Cardiac fibroblast (primary cell): Measurements from ENCODE around the gene ZNF107.
"Not testable (repeated sequence)": the region's sequence is repeated elsewhere in the genome, so short reads cannot be mapped to it uniquely, and the experiment has no call there.

Experiments
- DNase-seq, 2 donors: peaks; one replicate each; pipeline versions ENCODE4 v3.0.0 to v3.0.0-alpha.2; 2010; ENCODE audit warnings: low read depth in 2 of 2
- H3K4me3 ChIP-seq, 2 donors: replicated peaks in 1 of 2; 1 replicate in 1 of 2; 2 replicates in 1 of 2; pipeline ENCODE4 v1.5.1; 2011; ENCODE audit warnings: low read depth in 2 of 2, low read length in 2 of 2, mild to moderate bottlenecking in 2 of 2, moderate library complexity in 1 of 2
- TF ChIP-seq, protein P1 (sequence below): IDR thresholded peaks from one replicate; pipeline ENCODE4 v1.5.1; 2011; ENCODE audit warnings: low read depth, mild to moderate bottlenecking, low read length, inconsistent platforms

Gene ZNF107

GRCh38 chr7:64685741-64686140, 19.8 kb downstream of the ZNF107 start:
- H3K4me3 ChIP-seq: no peak overlapping the region
- TF ChIP-seq, protein P1, sequence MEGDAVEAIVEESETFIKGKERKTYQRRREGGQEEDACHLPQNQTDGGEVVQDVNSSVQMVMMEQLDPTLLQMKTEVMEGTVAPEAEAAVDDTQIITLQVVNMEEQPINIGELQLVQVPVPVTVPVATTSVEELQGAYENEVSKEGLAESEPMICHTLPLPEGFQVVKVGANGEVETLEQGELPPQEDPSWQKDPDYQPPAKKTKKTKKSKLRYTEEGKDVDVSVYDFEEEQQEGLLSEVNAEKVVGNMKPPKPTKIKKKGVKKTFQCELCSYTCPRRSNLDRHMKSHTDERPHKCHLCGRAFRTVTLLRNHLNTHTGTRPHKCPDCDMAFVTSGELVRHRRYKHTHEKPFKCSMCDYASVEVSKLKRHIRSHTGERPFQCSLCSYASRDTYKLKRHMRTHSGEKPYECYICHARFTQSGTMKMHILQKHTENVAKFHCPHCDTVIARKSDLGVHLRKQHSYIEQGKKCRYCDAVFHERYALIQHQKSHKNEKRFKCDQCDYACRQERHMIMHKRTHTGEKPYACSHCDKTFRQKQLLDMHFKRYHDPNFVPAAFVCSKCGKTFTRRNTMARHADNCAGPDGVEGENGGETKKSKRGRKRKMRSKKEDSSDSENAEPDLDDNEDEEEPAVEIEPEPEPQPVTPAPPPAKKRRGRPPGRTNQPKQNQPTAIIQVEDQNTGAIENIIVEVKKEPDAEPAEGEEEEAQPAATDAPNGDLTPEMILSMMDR: no peak
- DNase-seq: no peak

GRCh38 chr7:64686493-64687184, 20.7 kb downstream of the ZNF107 start:
- TF ChIP-seq, protein P1: no peak
- no peak overlapping the region for H3K4me3 ChIP-seq
- DNase-seq: no peak

DNA sequence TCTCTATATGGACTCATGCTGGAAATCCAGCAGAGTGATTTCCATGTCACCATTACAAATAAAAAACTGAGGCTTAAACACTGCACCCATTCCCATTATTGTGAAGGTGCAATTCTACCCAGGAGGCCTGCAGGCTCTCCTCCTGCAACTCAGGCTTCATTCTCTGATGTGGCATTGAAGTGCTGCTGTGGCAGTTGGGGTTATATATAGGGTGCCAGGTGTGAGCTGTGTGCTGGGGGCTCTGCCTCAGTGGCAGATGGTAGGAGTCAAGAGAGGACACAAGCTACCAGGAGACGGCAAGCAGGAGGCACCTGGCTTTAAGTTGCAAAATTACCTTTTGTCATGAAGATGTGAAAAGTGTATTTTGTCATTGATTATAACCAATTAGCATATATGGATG, 21.3 kb downstream of the ZNF107 start:
- no peak overlapping the region for H3K4me3 ChIP-seq
- TF ChIP-seq, protein P1: no peak
- no peak for DNase-seq

GRCh38 chr7:64688988-64689387, 23.1 kb downstream of the ZNF107 start:
- H3K4me3 ChIP-seq: no peak overlapping the region
- no peak for DNase-seq
- TF ChIP-seq, protein P1: no peak

GRCh38 chr7:64691831-64692230, 25.9 kb downstream of the ZNF107 start:
- H3K4me3 ChIP-seq: no peak overlapping the region
- no peak for DNase-seq
- TF ChIP-seq, protein P1: no peak

DNA sequence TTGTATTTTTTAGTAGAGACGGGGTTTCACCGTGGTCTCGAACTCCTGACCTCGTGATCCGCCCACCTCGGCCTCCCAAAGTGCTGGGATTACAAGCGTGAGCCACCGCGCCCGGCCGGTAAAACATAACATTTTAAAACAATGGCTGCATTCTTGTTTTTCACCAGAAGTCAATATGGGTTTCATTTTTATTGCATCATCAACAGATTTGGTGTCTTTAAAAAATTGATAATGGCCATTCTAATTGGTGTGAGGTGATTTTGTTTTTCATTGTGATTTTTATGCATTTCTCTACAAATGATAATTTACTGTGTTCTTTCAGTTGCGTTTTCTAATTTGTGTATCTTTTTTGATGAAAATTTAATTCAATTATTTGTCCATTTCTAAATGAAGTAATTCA, 31.9 kb downstream of the ZNF107 start:
- not testable (repeated sequence) for DNase-seq, H3K4me3 ChIP-seq

GRCh38 chr7:64706625-64707292, 40.8 kb downstream of the ZNF107 start:
- H3K4me3 ChIP-seq: no peak overlapping the region
- TF ChIP-seq, protein P1: no peak
- peak in 1 of 2 donors; percentile 2 for DNase-seq

GRCh38 chr7:64717896-64718295, 52.0 kb downstream of the ZNF107 start:
- not testable (repeated sequence) for DNase-seq

More at GRCh38 chr7:64717896-64718295, 52.0 kb downstream of the ZNF107 start:
- H3K4me3 ChIP-seq: not testable (repeated sequence)
